GM18907 (cell line): Measurements from ENCODE around the gene DCC.

Source experiments
- ATAC-seq: cut with Tn5 transposase; IDR thresholded peaks from one replicate; pipeline ENCODE4 v1.9.1; 2021; ENCODE audit warnings: mild to moderate bottlenecking, moderate library complexity; ENCODE audit not compliant: unreplicated experiment

The DCC gene

GRCh38 chr18:52670896-52671295, 330.9 kb downstream of the DCC start:
- ATAC-seq = no peak

GRCh38 chr18:52678034-52678433, 338.0 kb downstream of the DCC start:
- no peak for ATAC-seq

- ATAC-seq = no peak
These were observed 338.6 kb downstream of the DCC start for GRCh38 chr18:52678551-52678950.

- no peak for ATAC-seq
These were observed 339.4 kb downstream of the DCC start for GRCh38 chr18:52679354-52679753.

GRCh38 chr18:52682260-52682659, 342.3 kb downstream of the DCC start:
- no peak for ATAC-seq

- no peak for ATAC-seq
These were observed 345.3 kb downstream of the DCC start for GRCh38 chr18:52685316-52685715.

- ATAC-seq = no peak
These were observed 351.8 kb downstream of the DCC start for GRCh38 chr18:52691841-52692240.

- no peak for ATAC-seq
These were observed 354.8 kb downstream of the DCC start for GRCh38 chr18:52694804-52695203.

- ATAC-seq = no peak
These were observed 360.1 kb downstream of the DCC start for GRCh38 chr18:52700116-52700515.

GRCh38 chr18:52700816-52701215, 360.8 kb downstream of the DCC start:
- no peak for ATAC-seq

GRCh38 chr18:52701219-52701935, 361.4 kb downstream of the DCC start:
- no peak for ATAC-seq

GRCh38 chr18:52715421-52715820, 375.4 kb downstream of the DCC start:
- ATAC-seq = no peak

GRCh38 chr18:52715991-52716390, 376.0 kb downstream of the DCC start:
- ATAC-seq = no peak

- no peak for ATAC-seq
These were observed 377.0 kb downstream of the DCC start for GRCh38 chr18:52716973-52717372.

- no peak for ATAC-seq
These were observed 382.9 kb downstream of the DCC start for GRCh38 chr18:52722904-52723303.

GRCh38 chr18:52723550-52723970, 383.6 kb downstream of the DCC start:
- ATAC-seq = no peak

GRCh38 chr18:52730972-52731619, 391.1 kb downstream of the DCC start:
- no peak for ATAC-seq

GRCh38 chr18:52738946-52739345, 398.9 kb downstream of the DCC start:
- no peak for ATAC-seq

GRCh38 chr18:52746986-52747385, 407.0 kb downstream of the DCC start:
- ATAC-seq = no peak

GRCh38 chr18:52747869-52748268, 407.9 kb downstream of the DCC start:
- no peak for ATAC-seq

- ATAC-seq = no peak
These were observed 408.3 kb downstream of the DCC start for GRCh38 chr18:52748343-52748742.

- ATAC-seq = no peak
These were observed 409.5 kb downstream of the DCC start for GRCh38 chr18:52749542-52749941.

GRCh38 chr18:52750995-52751394, 411.0 kb downstream of the DCC start:
- ATAC-seq = no peak
